ENCODE results near the gene TMEM131. TPM values are rescaled to one million over a fixed set of nuclear protein-coding genes. Genes with fewer than 3 reads are reported as not detected.

The TMEM131 gene
- total RNA-seq, 1 experiment from 2014 or later = 29.2 TPM

- intact Hi-C loops (cut with micrococcal nuclease; ENCODE audit: unreplicated experiment) = loop anchor here (2.0 kb wide), 1 partner anchor 187 kb away; no protein-coding TSS in a partner anchor
- DNase-seq = no peak
- Mint-ChIP-seq H3K4me3 (ENCODE audit: low read depth, unreplicated experiment) (peak overlapping the region; percentile 80), H3K36me3 (ENCODE audit: insufficient read depth, unreplicated experiment) (peaks cover 23% of the 10 kb centered on the region), H3K27me3 (ENCODE audit: unreplicated experiment) (peaks cover 1% of the 10 kb centered on the region), H3K27ac (ENCODE audit: unreplicated experiment) (peak overlapping the region; percentile 88), H3K9me3 (ENCODE audit: low read depth, unreplicated experiment) (no peaks in the 10 kb centered on the region), H3K4me1 (ENCODE audit: low read depth, unreplicated experiment) (peaks cover 21% of the 10 kb centered on the region)
- CTCF ChIA-PET = no interaction called here
- BruUV-seq (replicated peaks) = no TSS peak
- TF ChIP-seq, protein P1, sequence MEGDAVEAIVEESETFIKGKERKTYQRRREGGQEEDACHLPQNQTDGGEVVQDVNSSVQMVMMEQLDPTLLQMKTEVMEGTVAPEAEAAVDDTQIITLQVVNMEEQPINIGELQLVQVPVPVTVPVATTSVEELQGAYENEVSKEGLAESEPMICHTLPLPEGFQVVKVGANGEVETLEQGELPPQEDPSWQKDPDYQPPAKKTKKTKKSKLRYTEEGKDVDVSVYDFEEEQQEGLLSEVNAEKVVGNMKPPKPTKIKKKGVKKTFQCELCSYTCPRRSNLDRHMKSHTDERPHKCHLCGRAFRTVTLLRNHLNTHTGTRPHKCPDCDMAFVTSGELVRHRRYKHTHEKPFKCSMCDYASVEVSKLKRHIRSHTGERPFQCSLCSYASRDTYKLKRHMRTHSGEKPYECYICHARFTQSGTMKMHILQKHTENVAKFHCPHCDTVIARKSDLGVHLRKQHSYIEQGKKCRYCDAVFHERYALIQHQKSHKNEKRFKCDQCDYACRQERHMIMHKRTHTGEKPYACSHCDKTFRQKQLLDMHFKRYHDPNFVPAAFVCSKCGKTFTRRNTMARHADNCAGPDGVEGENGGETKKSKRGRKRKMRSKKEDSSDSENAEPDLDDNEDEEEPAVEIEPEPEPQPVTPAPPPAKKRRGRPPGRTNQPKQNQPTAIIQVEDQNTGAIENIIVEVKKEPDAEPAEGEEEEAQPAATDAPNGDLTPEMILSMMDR (IDR thresholded peaks at IDR 0.05; ENCODE audit: unreplicated experiment) = no peak
Observed at GRCh38 chr2:97993926-97994325, 1.8 kb downstream of the TMEM131 start.

GRCh38 chr2:97992836-97993825, 2.6 kb downstream of the TMEM131 start:
- H3K4me1 Mint-ChIP-seq (ENCODE audit: low read depth, unreplicated experiment) = peaks cover 21% of the 10 kb centered on the region
- TF ChIP-seq, protein P1 (IDR thresholded peaks at IDR 0.05; ENCODE audit: unreplicated experiment) = no peak
- peaks cover 23% of the 10 kb centered on the region for H3K36me3 Mint-ChIP-seq (ENCODE audit: insufficient read depth, unreplicated experiment)
- BruUV-seq (replicated peaks) = no TSS peak
- H3K27me3 Mint-ChIP-seq (ENCODE audit: unreplicated experiment) = no peaks in the 10 kb centered on the region
- CTCF ChIA-PET = no interaction called here
- no peak overlapping the region for H3K27ac Mint-ChIP-seq (ENCODE audit: unreplicated experiment)
- DNase-seq = no peak
- intact Hi-C loops (cut with micrococcal nuclease; ENCODE audit: unreplicated experiment) = loop anchor here (2.0 kb wide), 1 partner anchor 186 kb away; no protein-coding TSS in a partner anchor
- peak overlapping the region; percentile 80 for H3K4me3 Mint-ChIP-seq (ENCODE audit: low read depth, unreplicated experiment)
- H3K9me3 Mint-ChIP-seq (ENCODE audit: low read depth, unreplicated experiment) = peaks cover 7% of the 10 kb centered on the region

DNA sequence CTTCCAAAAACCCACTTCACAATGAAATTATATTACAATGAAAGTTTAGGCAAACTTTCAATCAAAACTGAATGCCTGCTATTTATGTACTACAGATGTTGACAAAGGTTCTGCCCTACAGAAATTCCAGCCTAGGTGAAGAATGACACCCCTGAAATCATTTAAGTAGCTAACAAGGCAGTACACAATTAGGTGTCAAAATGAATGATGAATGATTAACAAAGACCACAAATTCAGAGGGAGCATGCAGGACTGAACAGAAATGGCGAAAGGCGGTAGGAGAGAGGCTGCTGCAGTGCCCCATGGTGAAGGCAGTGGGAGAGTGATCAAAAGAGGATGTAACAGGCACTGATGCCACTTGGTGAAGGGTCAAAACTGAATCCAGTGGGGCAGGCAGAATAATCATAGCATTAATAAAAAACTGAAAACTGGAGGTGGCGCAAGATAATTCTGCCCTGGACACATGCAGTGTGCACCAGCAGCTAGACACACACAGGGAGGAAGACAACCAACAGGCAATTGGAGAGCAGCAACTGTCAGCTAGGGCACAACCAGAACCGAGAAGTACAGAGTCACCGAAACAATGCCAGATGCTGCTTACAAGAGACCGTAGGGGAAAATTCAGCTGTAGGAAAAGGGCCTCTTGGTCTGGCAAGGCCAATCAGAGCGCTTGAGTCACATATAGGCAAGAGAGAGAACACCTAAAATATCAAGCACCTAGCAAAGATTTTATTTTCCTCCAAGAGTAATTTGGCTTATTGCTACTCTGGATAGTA, 4.5 kb downstream of the TMEM131 start:
- no TSS peak for BruUV-seq (replicated peaks)
- Mint-ChIP-seq H3K4me3 (ENCODE audit: low read depth, unreplicated experiment) (no peak overlapping the region), H3K9me3 (ENCODE audit: low read depth, unreplicated experiment) (peaks cover 13% of the 10 kb centered on the region), H3K36me3 (ENCODE audit: insufficient read depth, unreplicated experiment) (peaks cover 21% of the 10 kb centered on the region), H3K27ac (ENCODE audit: unreplicated experiment) (no peak overlapping the region), H3K4me1 (ENCODE audit: low read depth, unreplicated experiment) (peaks cover 27% of the 10 kb centered on the region), H3K27me3 (ENCODE audit: unreplicated experiment) (no peaks in the 10 kb centered on the region)
- CTCF ChIA-PET = no interaction called here
- DNase-seq = no peak
- intact Hi-C loops (cut with micrococcal nuclease; ENCODE audit: unreplicated experiment) = no loop called here
- TF ChIP-seq, protein P1 (IDR thresholded peaks at IDR 0.05; ENCODE audit: unreplicated experiment) = no peak

DNA sequence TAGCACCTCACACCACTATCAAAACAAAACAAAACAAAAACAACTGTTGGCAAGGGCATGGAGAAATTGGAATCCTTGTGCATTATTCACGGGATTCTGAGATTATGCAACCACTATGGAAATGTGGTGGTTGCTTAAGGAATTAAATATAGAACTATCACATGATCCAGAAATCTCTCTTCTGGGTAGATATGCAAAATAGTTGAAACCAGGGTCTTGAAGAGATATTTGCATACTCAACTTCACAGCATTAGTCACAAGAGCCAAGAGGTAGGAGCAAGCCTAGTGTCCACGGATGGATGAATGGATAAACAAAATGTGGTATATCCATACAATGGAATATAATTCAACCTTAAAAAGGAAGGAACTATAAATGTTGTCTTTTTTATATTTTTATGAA, 7.0 kb downstream of the TMEM131 start:
- CTCF ChIA-PET = no interaction called here
- H3K27me3 Mint-ChIP-seq (ENCODE audit: unreplicated experiment) = no peaks in the 10 kb centered on the region
- TF ChIP-seq, protein P1 (IDR thresholded peaks at IDR 0.05; ENCODE audit: unreplicated experiment) = no peak
- H3K4me3 Mint-ChIP-seq (ENCODE audit: low read depth, unreplicated experiment) = no peak overlapping the region
- H3K27ac Mint-ChIP-seq (ENCODE audit: unreplicated experiment) = no peak overlapping the region
- no peak for DNase-seq
- peaks cover under 1% of the 10 kb centered on the region for H3K36me3 Mint-ChIP-seq (ENCODE audit: insufficient read depth, unreplicated experiment)
- no TSS peak for BruUV-seq (replicated peaks)
- peaks cover 13% of the 10 kb centered on the region for H3K9me3 Mint-ChIP-seq (ENCODE audit: low read depth, unreplicated experiment)
- peaks cover 34% of the 10 kb centered on the region for H3K4me1 Mint-ChIP-seq (ENCODE audit: low read depth, unreplicated experiment)
- intact Hi-C loops (cut with micrococcal nuclease; ENCODE audit: unreplicated experiment) = no loop called here
